ENCODE results near the gene FCRL6.

Gene FCRL6

GRCh38 chr1:159864262-159864661 lies 62.1 kb downstream of the FCRL6 start:
- Histone ChIP-seq H3K36me3 (ENCODE audit: control insufficient read depth in 2 of 2, insufficient read depth in 1 of 2, low read length in 2 of 2) (no peaks in the 10 kb centered on the region), H3K9me3 (ENCODE audit: control insufficient read depth, insufficient read depth, low read depth, low read length) (no peaks in the 10 kb centered on the region), H3K27ac (ENCODE audit: extremely low read depth, low read depth, low read length) (no peak overlapping the region), H3K4me1 (ENCODE audit: control insufficient read depth, insufficient read depth, low read length) (no peaks in the 10 kb centered on the region), H3K4me3 (ENCODE audit: low read depth, low read length) (no peak overlapping the region)
- CTCF ChIA-PET = interaction anchor here (0.8 to 1.9 kb wide), 4 partner anchors 27 to 79 kb away, joined by 3 to 5 read pairs (median 4); no protein-coding TSS in a partner anchor
- TF ChIP-seq ZNF624 (tag by site-specific recombination; IDR thresholded peaks at IDR 0.05) (no peak), WT1 (tag by site-specific recombination; IDR thresholded peaks at IDR 0.05) (no peak), ZNF48 (tag by site-specific recombination; IDR thresholded peaks at IDR 0.05) (no peak), KLF10 (tag by site-specific recombination; IDR thresholded peaks at IDR 0.05) (no peak), ZNF184 (tag by site-specific recombination; IDR thresholded peaks at IDR 0.05) (no peak), ZNF530 (tag by site-specific recombination; IDR thresholded peaks at IDR 0.05; ENCODE audit: low read depth) (no peak), MEIS1 (CRISPR knock-in tag; IDR thresholded peaks at IDR 0.05; ENCODE audit: borderline replicate concordance) (no peak), ZSCAN23 (tag by site-specific recombination; IDR thresholded peaks at IDR 0.05) (no peak), ZNF521 (tag by site-specific recombination; IDR thresholded peaks at IDR 0.05) (no peak), ZNF214 (tag by site-specific recombination; IDR thresholded peaks at IDR 0.05; ENCODE audit: borderline replicate concordance) (no peak), ZNF324 (tag by site-specific recombination; IDR thresholded peaks at IDR 0.05) (no peak)
- POLR2A ChIA-PET = interaction anchor here (0.7 kb wide), 1 partner anchor 50 kb away, joined by 3 read pairs; no protein-coding TSS in a partner anchor

All from HEK293 (cell line).